ENCODE measurements around the gene GCSH. TPM values are rescaled to one million over a fixed set of nuclear protein-coding genes. Genes with fewer than 3 reads are reported as not detected.

GCSH gene
- total RNA-seq, 1 donor from 2014 or later: 5.0 TPM

DNA sequence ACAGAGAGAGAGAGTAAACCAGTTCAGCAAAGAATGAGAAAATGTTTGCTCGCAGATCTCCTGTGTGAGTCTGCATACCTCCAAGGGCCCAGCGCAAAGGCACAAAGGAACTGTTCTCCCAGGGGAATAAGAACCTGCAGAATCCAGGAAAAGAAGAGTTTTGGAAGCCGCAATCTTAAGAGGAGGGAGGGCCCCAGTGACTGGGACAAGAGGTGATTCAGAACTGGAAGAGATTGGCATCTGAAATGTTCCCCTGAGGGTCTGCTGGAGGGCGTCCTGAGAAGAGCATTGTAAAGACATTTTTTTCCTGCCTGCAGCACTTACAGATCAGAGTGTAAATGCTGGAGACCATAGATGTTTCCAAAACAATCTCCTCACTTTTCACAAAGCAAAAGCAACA lies 54.5 kb downstream of the GCSH start:
- DNase-seq (ENCODE audit: low spot score in 2 of 2): no peak
- TF ChIP-seq, protein P1, sequence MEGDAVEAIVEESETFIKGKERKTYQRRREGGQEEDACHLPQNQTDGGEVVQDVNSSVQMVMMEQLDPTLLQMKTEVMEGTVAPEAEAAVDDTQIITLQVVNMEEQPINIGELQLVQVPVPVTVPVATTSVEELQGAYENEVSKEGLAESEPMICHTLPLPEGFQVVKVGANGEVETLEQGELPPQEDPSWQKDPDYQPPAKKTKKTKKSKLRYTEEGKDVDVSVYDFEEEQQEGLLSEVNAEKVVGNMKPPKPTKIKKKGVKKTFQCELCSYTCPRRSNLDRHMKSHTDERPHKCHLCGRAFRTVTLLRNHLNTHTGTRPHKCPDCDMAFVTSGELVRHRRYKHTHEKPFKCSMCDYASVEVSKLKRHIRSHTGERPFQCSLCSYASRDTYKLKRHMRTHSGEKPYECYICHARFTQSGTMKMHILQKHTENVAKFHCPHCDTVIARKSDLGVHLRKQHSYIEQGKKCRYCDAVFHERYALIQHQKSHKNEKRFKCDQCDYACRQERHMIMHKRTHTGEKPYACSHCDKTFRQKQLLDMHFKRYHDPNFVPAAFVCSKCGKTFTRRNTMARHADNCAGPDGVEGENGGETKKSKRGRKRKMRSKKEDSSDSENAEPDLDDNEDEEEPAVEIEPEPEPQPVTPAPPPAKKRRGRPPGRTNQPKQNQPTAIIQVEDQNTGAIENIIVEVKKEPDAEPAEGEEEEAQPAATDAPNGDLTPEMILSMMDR (IDR thresholded peaks at IDR 0.05): no peak
- intact Hi-C loops (cut with DNase I): no loop called here
- H3K36me3 ChIP-seq: peaks cover 42 to 61% of the 10 kb centered on the region in 2 donors
- no peaks in the 10 kb centered on the region for H3K27me3 ChIP-seq
- H3K4me1 ChIP-seq: peaks cover 0 to 6% of the 10 kb centered on the region in 2 donors
- H3K27ac ChIP-seq: no peak overlapping the region
- no peaks in the 10 kb centered on the region for H3K9me3 ChIP-seq
- no peak overlapping the region for H3K4me3 ChIP-seq

DNA sequence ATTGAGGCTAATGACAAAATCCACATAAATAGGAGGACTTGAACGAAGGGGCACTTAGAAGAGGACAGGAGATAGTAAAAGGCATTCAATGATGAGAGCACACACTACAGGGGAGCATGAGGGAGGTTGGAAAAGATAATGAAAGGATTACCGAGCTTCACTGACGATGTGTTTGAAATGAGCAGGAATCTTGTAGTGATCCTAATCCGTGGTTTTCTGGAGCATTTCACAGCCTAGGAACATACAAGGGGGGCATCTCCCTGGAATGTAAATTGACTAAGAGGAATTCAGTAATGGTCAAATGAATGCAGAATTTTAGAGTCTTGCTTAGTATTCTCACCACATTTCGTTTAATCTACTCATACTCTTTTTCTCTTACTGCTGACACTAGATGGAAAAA lies 55.4 kb downstream of the GCSH start:
- TF ChIP-seq, protein P1 (IDR thresholded peaks at IDR 0.05): no peak
- Histone ChIP-seq H3K27ac (no peak overlapping the region), H3K36me3 (peaks cover 42 to 57% of the 10 kb centered on the region in 2 donors), H3K4me3 (no peak overlapping the region), H3K4me1 (peaks cover 0 to 6% of the 10 kb centered on the region in 2 donors), H3K27me3 (no peaks in the 10 kb centered on the region), H3K9me3 (no peaks in the 10 kb centered on the region)
- no peak for DNase-seq (ENCODE audit: low spot score in 2 of 2)
- intact Hi-C loops (cut with DNase I): no loop called here

GRCh38 chr16:81040131-81040530 lies 56.1 kb downstream of the GCSH start:
- intact Hi-C loops (cut with DNase I): no loop called here
- Histone ChIP-seq H3K9me3 (no peaks in the 10 kb centered on the region), H3K27me3 (no peaks in the 10 kb centered on the region), H3K4me3 (no peak overlapping the region), H3K36me3 (peaks cover 38 to 50% of the 10 kb centered on the region in 2 donors), H3K27ac (no peak overlapping the region), H3K4me1 (peaks cover 0 to 9% of the 10 kb centered on the region in 2 donors)
- no peak for DNase-seq (ENCODE audit: low spot score in 2 of 2)
- TF ChIP-seq, protein P1 (IDR thresholded peaks at IDR 0.05): no peak

GRCh38 chr16:81036751-81037350 lies 59.3 kb downstream of the GCSH start:
- Histone ChIP-seq H3K27me3 (no peaks in the 10 kb centered on the region), H3K4me3 (peak overlapping the region; percentile 90 to 93), H3K4me1 (peaks cover 0 to 9% of the 10 kb centered on the region in 2 donors), H3K9me3 (no peaks in the 10 kb centered on the region), H3K27ac (no peak overlapping the region), H3K36me3 (peaks cover 6 to 18% of the 10 kb centered on the region in 2 donors)
- TF ChIP-seq, protein P1 (IDR thresholded peaks at IDR 0.05): no peak
- DNase-seq (ENCODE audit: low spot score in 2 of 2): no peak
- intact Hi-C loops (cut with DNase I): loop anchor here (5.0 kb wide), 1 partner anchor 700 kb away; no protein-coding TSS in a partner anchor

DNA sequence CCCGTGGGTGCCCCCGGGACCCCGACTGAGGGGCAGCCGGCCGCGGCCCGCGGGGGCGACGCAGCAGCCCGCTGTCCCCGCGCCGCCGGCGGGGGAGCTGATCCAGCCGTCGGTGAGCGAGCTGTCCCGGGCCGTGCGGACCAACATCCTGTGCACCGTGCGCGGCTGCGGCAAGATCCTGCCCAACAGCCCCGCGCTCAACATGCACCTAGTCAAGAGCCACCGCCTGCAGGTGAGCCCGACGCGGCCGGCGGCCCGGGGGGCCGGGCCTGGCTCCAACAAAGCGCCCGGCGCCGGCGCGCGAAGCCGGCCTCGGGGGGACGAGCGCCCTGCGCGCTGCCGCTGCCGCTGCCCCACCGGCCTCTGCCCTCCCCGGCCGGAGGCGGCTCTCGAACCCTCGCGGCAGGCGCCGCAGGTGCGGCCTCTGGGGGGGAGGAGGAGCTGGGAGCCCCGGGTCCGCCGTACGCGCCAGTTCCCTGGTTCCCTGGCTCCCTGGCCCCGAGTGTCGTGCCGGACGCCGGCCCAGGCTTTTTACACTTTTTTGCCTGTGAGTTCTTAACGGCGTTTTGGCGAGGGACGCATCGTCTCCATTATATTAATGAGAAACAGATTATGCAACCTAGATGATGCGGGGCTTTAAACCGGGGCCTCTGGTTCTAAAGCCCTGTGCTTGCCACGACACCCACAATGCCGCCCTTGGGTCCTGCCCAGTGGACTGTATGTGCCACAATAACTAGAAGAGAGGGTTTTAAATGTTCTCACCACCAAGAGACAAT lies 60.0 kb downstream of the GCSH start:
- TF ChIP-seq, protein P1 (IDR thresholded peaks at IDR 0.05): no peak
- intact Hi-C loops (cut with DNase I): loop anchor here (1.0 to 5.0 kb wide), 4 partner anchors 30 to 701 kb away; partner anchors contain the start of genes C16orf46, CMC2 and GCSH
- peak overlapping the region in 1 of 2 donors; percentile 52 for H3K27ac ChIP-seq
- H3K4me1 ChIP-seq: peaks cover 0 to 9% of the 10 kb centered on the region in 2 donors
- H3K36me3 ChIP-seq: peaks cover 0 to 11% of the 10 kb centered on the region in 2 donors
- no peaks in the 10 kb centered on the region for H3K27me3 ChIP-seq
- H3K4me3 ChIP-seq: peak overlapping the region; percentile 90 to 93
- H3K9me3 ChIP-seq: no peaks in the 10 kb centered on the region
- peak in 1 of 2 donors; percentile 69 for DNase-seq (ENCODE audit: low spot score in 2 of 2)
